NCI-H1930 (cell line): ENCODE data around the gene PEAR1.

Experiments used
- DNase-seq, 2 experiments: peaks; one replicate each; lab custom pipeline; 2025; lab: John Stamatoyannopoulos, UW

The PEAR1 gene

DNA sequence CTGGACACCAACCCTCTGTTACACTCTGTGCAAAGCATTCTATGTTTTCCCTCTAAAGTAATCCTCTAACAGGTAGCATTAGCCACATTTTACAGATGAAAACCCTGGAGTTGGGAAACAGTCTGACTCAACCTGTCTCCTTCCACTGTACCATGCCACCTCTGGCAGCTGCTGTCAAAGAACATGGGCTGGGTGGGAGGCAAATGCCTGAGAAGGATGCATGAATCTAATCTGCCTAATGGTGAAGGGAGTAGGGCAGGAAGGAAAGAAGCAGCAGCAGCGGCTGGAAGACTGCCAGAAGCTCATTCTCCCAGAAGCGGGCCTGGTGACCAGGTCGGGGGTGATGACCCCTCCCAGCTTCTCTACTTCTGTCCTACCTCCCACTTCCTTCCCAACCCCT is 48.7 kb downstream of the PEAR1 start:
- no peak for DNase-seq

DNA sequence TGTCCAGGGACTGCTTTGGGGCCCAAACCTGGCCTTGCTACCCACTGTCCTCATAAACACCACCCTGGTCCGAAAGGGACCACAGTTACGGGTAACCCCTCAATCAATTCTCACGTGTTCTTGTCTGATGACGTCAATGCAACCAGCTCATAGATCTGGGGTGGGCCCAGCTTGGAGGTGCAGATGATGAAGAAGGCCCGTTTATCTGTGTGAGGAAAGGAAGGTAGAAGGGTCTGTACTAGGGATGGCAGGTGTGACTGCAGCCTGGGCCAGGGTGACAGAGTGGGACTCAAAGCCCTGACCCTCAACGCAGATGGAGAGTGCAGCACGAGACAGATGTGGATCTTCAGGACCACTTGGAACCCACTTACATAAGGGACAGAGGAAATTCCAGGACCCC is 49.1 kb downstream of the PEAR1 start:
- DNase-seq = no peak

DNA sequence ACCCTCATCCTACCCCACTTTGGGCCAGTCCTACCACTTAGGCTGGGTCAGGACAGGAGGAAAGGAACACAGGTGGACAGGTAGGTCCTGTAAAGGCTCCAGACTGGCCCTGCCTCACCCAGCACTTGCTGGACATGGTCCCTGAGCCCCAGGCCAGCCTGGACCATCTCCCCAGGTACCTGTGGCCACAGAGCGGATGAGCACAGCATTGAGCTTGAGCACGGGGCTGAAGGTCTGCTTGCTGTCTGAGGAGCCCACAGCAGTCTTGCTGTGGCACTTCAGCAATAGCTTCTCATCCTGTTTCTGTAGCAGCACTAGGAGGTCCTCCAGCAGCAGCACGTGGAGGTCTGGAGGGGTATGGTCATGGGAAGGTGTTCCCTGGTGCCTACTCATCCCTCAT is 50.2 kb downstream of the PEAR1 start:
- DNase-seq = no peak

DNA sequence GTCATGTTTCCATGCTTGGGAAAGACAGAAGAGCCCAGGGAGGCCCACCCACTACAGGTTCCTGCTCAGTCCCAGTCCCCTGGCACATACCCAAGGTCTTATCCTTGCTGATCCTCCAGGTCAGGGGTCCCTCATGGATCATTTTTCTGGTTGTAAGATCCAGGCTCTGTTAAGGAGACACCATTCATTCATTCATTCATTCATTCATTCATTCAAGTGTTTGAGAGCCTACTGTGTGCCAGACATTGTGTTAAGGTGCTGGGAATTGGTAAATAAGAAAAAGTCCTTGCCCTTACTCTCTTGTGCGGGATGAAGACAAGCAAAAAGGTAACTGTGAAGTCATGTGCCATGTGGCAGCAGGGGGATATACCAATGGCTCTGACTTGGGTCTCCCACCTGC is 50.8 kb downstream of the PEAR1 start:
- no peak for DNase-seq

DNA sequence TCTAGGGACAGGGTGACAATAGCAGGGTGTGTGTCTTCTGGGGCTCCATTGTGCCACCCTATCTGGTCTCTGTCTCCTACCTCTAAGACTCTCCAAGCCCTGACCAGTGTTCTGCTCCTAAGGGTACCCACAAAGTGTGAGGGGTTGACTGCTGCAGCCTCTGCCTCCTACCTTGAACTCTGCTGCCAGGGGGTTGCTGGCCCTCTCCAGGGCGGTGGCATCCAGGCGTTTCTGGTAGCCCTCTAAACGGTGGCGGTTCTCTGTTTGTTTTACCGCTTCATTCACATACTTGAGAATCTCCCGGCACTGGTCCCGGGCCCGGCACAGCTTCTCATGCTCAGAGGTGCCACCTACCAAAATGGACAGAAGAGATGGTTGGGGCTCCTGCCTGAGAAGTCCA is 51.3 kb downstream of the PEAR1 start:
- no peak for DNase-seq

DNA sequence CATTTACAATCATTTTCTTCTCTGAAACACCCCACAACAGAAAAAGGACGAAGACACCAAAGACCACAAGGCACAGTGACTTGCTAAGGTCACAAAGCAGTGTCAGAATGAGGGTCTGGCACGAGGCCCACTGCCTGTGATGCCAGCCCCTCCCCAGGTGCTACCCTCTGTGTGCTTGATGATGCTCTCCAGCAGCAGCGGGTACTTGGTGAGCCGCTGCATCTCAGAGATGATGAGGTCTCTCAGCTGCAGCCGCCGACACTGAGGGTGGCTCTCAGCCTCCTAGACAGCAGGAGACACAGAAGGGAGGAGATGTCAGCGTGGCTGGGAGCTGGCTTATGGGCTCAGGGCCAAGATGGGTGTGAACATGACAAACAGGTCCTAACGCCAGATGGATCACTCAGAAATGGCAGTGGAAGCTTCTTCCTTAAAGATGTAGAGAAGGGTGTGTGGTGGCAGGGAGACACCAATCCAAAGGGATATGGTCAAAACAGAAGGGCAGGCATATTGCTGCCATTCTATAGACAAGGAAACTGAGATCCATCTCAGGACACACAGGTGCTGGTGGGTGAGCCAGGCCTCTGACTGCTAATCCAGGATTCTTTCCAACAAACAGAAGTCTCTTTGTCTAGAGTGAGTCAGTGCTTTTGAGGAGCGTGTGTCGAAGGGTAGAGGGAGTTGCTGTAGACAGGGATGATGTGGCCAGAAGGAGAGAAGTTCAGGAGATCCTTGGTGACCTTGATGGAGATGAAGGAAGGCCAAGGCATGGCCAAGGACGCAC is 52.6 kb downstream of the PEAR1 start:
- no peak for DNase-seq

DNA sequence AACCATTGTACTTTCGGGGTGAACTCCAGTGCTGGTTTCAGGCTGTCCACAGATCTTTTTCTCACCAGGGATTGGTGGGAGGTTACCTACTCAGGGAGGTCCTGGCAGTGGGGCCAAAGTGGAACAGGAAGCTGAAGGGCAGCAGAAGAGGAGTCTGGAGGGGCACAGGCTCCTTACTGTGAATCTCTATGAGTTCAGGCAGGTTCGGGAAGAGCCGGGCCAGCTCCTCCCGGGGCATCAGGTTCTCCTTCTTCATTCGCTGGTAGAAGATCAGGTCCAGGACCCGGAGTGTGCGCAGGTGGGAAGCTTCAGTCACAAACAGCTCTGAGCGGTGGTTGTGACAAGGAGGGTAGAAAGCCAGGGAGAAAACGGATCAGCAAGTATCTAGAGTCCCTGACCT is 53.6 kb downstream of the PEAR1 start:
- DNase-seq = no peak

DNA sequence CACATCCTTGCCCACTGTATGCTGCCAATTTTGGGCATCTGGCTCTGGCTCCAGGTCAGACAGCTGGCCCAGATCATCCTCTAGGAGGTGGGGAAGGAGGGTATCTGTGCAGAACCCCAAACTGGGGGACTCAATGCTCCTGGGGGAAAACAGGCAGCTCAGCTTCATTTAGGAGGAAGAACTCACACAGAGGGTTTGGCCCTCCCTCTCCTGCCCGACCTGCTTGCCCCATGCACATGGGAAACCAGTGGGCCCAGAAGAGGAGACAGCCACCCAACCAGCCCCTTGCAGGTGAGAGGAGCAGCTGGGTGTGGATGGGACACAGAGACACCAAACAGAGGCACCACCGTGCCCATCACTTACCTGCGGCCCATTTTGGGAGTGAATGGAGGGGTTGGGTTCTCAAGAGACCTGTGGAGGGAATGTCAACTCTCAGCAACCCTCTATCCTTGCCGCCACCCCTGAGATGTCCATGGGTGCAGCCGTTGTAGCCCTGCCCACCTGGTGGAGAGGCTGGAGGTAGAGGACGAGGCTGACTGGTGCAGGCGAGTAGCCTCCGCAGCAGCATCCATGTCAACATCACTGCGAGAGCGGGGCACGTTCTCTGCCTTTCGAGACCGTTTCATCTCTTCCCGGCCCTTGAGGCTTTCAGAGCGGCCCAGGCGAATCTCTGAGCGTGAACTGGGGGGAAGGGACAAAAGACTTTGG is 54.5 kb downstream of the PEAR1 start:
- DNase-seq = no peak

DNA sequence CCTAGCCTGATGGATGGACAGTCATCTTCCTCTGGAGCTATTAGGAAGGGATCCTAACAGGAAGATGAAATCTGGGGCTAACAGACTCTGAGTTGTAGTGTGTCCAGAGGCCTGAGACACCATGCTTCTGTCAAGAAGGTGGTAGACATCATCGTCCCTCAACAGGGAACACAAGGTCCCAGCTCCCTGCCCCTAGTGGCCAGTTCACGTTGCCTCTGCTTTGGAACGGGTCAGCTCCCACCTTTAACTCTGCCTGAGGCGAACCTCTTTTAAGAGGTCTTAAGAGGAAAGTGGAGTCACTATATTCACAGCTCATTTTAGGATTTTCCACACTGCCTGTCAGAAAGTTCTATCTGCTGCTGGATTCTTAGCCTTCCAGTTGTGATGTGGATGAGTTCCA is 55.2 kb downstream of the PEAR1 start:
- no peak for DNase-seq

DNA sequence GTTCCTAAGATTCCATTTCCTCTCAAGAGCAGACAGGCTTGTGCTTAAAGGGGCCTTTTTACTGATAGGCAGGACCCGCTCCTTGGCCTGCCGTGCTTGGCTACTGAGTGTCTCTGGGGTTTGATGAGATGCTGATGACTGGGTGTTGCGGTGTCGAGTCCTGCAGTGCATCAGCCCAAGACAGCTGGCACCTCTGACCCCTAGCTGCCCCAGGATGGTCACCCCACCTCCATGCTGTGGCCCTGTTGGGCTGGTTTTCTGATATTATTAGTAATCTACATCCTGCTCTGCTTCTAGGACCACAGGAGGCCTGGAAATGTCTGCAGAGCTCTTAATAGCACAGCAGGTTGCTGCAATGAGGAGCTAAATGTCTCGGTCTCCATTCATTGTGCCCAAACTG is 55.6 kb downstream of the PEAR1 start:
- DNase-seq = no peak

DNA sequence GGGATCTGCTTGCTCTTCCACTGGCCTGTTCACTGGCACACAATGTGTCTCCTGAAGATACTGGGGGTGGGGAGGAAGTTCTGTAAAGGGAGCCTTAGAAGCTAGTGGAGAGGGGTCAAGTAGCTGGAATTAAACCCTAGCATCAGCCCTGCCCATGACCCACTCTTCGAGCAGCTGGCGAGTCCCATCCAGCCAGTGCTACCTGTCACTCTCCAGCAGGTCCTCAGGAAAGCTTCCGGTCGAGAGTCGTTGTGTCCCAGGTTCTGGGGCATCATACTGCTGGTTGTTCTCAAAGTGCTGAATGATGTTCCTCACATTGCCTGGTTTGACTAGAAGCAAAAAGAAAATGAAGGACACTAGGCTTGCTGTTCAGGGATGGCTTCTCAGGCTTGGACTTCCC is 57.9 kb downstream of the PEAR1 start:
- no peak for DNase-seq

DNA sequence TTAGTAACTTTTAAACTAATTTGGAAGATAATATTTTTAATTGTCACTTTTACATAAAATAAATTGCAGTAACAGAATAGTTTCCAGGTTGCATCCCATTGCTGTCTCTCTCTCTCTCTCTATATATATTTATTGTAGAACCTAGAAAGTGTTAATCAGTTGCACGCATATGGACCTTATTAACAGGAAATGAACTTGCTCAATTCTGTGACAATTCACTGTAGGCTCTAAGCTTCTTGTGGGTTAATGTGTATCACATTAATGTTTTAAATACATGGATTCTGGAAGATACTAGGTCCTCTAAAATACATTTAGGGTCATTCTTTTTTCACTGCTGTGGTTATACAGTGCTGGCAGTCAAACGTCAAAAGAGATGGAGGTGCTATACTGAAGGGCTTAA is 60.1 kb downstream of the PEAR1 start:
- DNase-seq = no peak

DNA sequence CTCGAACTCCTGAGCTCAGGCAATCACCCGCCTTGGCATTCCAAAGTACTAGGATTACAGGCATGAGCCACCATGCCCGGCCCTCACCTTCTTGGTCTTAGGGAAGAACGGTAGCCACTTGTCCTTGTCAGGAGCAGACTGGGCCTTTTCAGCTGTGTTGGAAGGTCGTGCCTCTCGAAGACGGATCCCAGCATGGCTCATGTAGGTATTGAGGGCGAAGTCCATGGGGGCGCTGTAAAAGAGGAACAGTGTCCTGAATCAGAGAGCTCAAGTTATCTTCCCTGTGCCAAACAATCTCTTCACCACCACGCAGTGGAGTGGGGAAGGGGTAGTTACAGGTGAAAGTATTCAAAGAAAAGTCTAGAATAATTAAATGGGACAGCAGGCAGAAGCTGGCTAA is 62.8 kb downstream of the PEAR1 start:
- DNase-seq = no peak

DNA sequence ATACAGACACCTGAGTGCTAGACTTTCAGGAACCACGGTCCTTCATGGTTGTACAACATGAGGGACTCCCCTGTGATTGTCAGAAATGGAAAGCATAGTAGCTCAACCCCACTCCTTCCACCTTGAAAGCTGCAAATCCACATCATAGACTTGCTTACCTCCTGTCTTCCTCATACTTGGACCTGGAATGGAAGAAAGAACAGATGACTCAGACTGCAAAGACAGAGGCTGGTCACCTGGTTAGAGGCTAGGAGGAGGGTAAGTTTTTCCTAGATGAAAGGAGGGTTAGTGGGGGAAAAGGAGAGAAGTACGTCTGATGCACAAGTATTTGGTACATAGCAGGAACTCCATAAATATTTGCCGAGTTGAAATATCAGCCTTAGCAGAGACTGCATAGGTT is 64.1 kb downstream of the PEAR1 start:
- no peak for DNase-seq

DNA sequence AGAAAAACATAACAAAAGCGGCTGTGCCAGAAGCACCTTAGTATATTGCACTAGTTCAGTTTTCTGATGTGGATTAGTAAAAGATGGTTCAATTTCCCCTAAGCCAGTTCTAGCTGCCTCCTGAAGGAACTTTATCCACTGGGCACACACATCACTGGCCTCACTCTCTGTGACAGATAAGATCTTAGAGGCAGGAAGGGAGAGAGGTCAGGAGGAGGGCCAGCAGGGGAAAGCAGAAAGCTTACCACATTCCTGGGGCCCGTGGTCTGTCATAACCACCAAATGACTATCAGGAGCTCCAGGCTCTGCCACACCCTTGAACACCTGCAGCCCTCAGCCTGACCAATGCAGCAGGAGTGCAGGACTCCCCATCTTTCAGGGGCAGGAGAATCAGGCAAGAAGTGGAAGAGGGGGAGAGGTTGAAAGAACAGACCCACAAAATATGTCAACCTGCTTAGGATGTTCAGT is 64.8 kb downstream of the PEAR1 start:
- DNase-seq = no peak

DNA sequence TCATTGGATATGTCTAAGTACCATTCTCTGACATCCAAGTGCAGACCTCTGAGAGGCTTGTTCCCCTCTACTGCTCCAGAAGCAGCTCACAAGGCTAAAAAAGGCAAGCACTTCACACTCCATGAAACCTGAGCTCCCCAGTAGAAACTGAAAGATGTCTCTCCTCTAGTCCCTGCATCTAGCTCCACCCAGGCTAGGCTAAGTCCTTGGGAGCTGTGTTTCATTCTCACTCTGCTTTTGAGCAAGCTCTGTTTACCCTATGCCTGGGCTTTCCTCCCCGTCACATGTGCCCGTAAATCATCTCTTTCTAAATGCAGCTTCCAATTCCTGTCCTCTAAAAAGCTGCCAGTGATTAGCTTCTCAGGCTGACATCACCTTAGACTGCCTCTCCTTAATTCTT is 65.9 kb downstream of the PEAR1 start:
- no peak for DNase-seq

DNA sequence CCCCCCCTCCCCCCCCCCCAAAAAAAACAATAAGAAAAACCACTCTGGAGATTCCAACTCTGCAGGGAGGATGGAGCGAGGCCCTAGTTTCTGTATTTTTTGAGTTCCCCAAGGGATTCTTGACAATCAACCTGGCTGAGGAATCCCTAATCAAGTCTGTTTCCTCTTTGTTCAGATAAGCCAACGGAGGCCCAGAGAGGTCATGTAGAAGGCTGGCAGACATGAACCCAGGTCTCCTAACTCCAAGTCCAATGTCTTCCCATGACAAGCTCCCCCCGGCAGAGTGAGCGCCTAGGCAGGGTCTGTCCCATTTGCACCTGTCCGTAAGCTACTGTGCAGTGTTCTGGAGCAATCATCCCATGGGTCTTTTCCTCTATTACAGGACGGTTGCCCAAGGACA is 66.4 kb downstream of the PEAR1 start:
- no peak for DNase-seq

DNA sequence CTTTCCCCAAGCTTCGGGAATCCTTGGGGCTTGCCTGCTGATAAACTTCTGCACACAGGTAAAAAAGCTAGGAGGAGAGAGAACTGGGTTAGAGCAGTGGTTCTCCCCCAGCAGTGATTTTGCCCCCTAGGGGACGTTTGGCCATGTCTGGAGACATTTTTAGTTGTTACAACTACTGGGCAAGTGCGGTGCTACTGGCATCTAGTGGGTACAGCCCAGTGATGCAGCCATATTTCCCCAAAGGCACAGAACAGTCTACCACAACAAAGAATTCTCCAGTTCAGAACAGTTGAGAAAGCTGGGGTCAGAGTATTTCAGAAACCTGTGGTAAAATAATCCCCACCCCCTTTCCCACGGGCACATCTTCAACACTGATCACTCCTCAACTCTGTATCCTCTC is 68.2 kb downstream of the PEAR1 start:
- no peak for DNase-seq

DNA sequence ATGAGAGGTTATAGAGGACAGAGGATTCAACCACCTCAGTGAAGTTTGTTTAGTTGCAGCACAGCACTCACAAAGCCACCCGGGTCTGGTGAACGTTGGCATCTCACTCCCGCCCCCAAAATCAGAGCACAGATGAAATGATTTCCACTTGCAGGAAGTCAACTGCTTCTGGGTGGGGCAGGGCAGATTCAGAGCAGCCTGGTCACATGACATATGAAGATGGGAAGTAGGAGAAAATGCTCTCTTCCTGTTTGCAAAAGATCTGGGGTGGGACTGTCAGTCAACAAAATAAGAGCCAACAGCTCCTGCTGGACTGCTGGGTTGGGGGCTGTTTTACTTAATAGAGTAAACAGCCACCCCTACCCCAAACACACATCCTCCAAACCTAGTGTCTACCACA is 70.1 kb downstream of the PEAR1 start:
- DNase-seq = no peak

DNA sequence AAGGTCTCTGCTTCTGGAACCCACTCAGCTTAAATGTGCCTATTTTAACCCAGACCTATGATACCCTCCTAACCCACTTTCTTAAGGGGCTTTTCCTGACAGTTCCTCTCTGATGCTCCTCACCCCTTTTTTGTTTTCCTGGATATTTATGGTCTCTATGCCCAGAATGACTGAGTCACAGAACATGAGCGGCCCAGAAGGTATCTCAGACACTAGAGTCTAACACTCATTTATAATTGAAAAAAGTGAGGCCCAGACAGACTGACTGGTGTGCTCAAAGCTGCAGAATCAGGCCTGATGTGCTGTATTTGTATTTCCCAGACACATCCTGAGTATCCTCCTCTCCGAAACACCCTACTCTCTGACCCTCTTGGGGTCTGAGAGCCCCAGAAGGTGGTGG is 70.9 kb downstream of the PEAR1 start:
- no peak for DNase-seq
